Transverse colon (tissue), 4 donors: ENCODE results near the gene ANTKMT. TPM values are rescaled to one million over a fixed set of nuclear protein-coding genes. Genes with fewer than 3 reads are reported as not detected.

Experiments used
- DNase-seq: peaks from one replicate; pipeline ENCODE4 v3.0.0-alpha.2; 2019
- H3K27ac ChIP-seq, 4 donors: fragments of 200-600 bp; sonication (generic); 2 replicates each; pipeline ENCODE4 v1.5.1; 2016 to 2018; ENCODE audit warnings: inconsistent platforms in 4 of 4
- H3K27me3 ChIP-seq: fragments of 200-600 bp; sonication (generic); 2 replicates; pipeline ENCODE4 v1.5.1; 2017; ENCODE audit warnings: inconsistent platforms
- H3K36me3 ChIP-seq, 4 donors: fragments of 200-600 bp; sonication (generic); 2 replicates each; pipeline ENCODE4 v1.5.1; 2017 to 2019; ENCODE audit warnings: inconsistent platforms in 4 of 4
- H3K4me1 ChIP-seq, 4 donors: fragments of 200-600 bp; sonication (generic); 2 replicates each; pipeline ENCODE4 v1.5.1; 2017 to 2020; ENCODE audit warnings: inconsistent platforms in 4 of 4
- H3K4me3 ChIP-seq, 4 donors: fragments of 200-600 bp; sonication (generic); 1 replicate in 1 of 4; 2 replicates in 3 of 4; pipeline versions ENCODE4 v1.5.1 to v1.6.1; 2017 to 2019; ENCODE audit warnings: inconsistent platforms in 4 of 4
- H3K9me3 ChIP-seq, 2 donors: fragments of 200-600 bp; sonication (generic); 2 replicates each; pipeline ENCODE4 v1.5.1; 2017 to 2019; ENCODE audit warnings: inconsistent platforms in 2 of 2
- EP300 ChIP-seq: sonication (generic); formaldehyde crosslinking; IDR thresholded peaks from one replicate; pipeline ENCODE4 v1.6.1; 2017; ENCODE audit warnings: antibody characterized with exemption, low read depth
- POLR2A ChIP-seq: fragments of 450-650 bp; IDR thresholded peaks from one replicate; pipeline ENCODE4 v1.6.1; 2016; ENCODE audit warnings: antibody characterized with exemption, mild to moderate bottlenecking, moderate library complexity
- POLR2AphosphoS5 ChIP-seq, 3 donors: sonication (generic); formaldehyde crosslinking; IDR thresholded peaks; one replicate each; pipeline ENCODE4 v1.6.1; 2016; ENCODE audit warnings: antibody characterized with exemption in 3 of 3
- WGBS, 2 donors: methylation state at CpG; one replicate each; pipeline ENCODE4 v1.1.5; 2018; ENCODE audit warnings: low coverage in 1 of 2; 5-methylcytosine and 5-hydroxymethylcytosine counted together
- in situ Hi-C, 4 donors: fragments of 200-750 bp; cut with MboI; loops; one replicate each; pipeline versions ENCODE4 v1.15.0 to v1.15.1; 2017; ENCODE audit warnings: low sequenced_read_pairs in 3 of 4, low pct_ligation_motif_present in 1 of 4, low pct_unique_long_range_greater_than_20kb in 1 of 4
- intact Hi-C: fragments of 100-400 bp; cut with DNase I; formaldehyde crosslinking; loops from one replicate; pipeline ENCODE4 v1.15.1; 2023; ENCODE audit warnings: low total_unique reads
- total RNA-seq, 4 donors: library from RNA; depleted of rRNA; stranded (reverse); fragments of >200 nt; gene quantifications; one replicate each; pipeline ENCODE4 v1.1.0, GENCODE V29; 2016
- TF ChIP-seq, protein P1 (sequence below), 5 experiments: fragments of 200-600 bp in 3 of 5; fragments of 450-650 bp in 2 of 5; sonication (generic) in 3 of 5; IDR thresholded peaks; 1 replicate in 2 of 5; 2 replicates in 3 of 5; pipeline ENCODE4 v1.5.1; 2016 to 2017; ENCODE audit warnings: antibody characterized with exemption in 5 of 5, inconsistent platforms in 3 of 5, mild to moderate bottlenecking in 2 of 5, moderate library complexity in 1 of 5

ANTKMT gene
- total RNA-seq, 4 donors from 2014 or later: 19.7 to 53.0 (median 38.2) TPM

- in situ Hi-C loops (no loop called here), intact Hi-C loops (no loop called here)
- no peak overlapping the region for H3K4me3 ChIP-seq
- H3K27ac ChIP-seq: no peak overlapping the region
- DNase-seq: no peak
- no peaks in the 10 kb centered on the region for H3K9me3 ChIP-seq
- peaks cover 27% of the 10 kb centered on the region for H3K27me3 ChIP-seq
- H3K36me3 ChIP-seq: peaks cover 0 to 14% (median 5%) of the 10 kb centered on the region in 4 donors
- peaks cover 21 to 29% (median 27%) of the 10 kb centered on the region in 4 donors for H3K4me1 ChIP-seq
- 80 to 100% methylated on average over 1 to 22 of the region's 22 CpGs for WGBS, 2 donors
- TF ChIP-seq, protein P1, sequence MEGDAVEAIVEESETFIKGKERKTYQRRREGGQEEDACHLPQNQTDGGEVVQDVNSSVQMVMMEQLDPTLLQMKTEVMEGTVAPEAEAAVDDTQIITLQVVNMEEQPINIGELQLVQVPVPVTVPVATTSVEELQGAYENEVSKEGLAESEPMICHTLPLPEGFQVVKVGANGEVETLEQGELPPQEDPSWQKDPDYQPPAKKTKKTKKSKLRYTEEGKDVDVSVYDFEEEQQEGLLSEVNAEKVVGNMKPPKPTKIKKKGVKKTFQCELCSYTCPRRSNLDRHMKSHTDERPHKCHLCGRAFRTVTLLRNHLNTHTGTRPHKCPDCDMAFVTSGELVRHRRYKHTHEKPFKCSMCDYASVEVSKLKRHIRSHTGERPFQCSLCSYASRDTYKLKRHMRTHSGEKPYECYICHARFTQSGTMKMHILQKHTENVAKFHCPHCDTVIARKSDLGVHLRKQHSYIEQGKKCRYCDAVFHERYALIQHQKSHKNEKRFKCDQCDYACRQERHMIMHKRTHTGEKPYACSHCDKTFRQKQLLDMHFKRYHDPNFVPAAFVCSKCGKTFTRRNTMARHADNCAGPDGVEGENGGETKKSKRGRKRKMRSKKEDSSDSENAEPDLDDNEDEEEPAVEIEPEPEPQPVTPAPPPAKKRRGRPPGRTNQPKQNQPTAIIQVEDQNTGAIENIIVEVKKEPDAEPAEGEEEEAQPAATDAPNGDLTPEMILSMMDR (IDR thresholded peaks at IDR 0.05): no peak
- TF ChIP-seq EP300: no peak
- TF ChIP-seq POLR2AphosphoS5 (IDR thresholded peaks at IDR 0.05): no peak
- no peak for TF ChIP-seq POLR2A
Observed at GRCh38 chr16:730666-731509, 9.9 kb downstream of the ANTKMT start.

DNA sequence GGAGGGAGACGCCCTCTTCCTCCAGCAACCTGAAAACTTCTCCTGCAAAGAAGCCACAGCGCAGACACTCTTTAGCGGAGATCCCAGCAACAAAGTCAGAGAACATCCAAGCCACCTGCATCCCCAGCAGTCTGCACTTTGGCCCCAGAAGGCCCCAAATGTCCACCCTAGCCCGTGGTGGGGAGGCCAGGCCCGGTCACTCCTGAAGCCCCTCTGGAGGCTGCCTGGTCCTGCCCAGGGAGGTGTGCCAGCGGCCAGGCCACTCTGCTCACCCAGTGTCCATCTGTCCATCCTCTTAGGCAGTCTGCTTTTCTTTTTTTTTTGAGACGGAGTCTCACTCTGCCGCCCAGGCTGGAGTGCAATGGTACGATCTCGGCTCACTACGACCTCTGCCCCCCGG is 11.4 kb downstream of the ANTKMT start:
- 93 to 94% methylated on average over 9 to 11 of the region's 12 CpGs for WGBS, 2 donors
- Histone ChIP-seq H3K27me3 (peaks cover 14% of the 10 kb centered on the region), H3K4me3 (no peak overlapping the region), H3K9me3 (no peaks in the 10 kb centered on the region), H3K36me3 (peaks cover 0 to 14% (median 5%) of the 10 kb centered on the region in 4 donors), H3K27ac (no peak overlapping the region), H3K4me1 (peaks cover 12 to 17% (median 16%) of the 10 kb centered on the region in 4 donors)
- TF ChIP-seq POLR2A (no peak), EP300 (no peak), POLR2AphosphoS5 (IDR thresholded peaks at IDR 0.05) (no peak)
- TF ChIP-seq, protein P1 (IDR thresholded peaks at IDR 0.05): no peak
- no peak for DNase-seq
- intact Hi-C loops (no loop called here), in situ Hi-C loops (no loop called here)

DNA sequence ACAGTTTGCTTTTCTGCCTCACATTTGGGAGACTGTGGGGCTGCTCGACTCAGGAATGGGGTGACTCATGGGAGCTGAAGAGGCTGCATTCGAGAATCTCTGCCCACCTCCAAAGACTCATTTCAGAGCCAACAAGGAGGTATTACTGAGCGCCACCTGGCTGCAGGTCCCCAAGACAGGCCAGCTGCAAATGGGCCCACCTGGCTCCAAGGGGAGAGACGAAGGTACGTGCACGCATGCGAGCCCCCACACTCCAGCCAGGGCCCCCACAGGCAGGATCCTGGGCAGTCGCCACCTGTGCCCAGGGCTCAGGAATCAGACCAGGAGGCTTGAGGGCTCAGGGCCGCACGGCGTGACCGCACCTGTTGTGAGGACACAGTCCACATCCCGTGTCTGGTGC is 12.0 kb downstream of the ANTKMT start:
- DNase-seq: no peak
- H3K27me3 ChIP-seq: peaks cover 8% of the 10 kb centered on the region
- in situ Hi-C loops (no loop called here), intact Hi-C loops (no loop called here)
- no peak overlapping the region for H3K4me3 ChIP-seq
- WGBS, 2 donors: 89% methylated on average over 7 of the region's 13 CpGs; no CpG with 5 or more reads in 1 of the 2 donors
- H3K4me1 ChIP-seq: peaks cover 6 to 15% (median 10%) of the 10 kb centered on the region in 4 donors
- no peak for TF ChIP-seq POLR2AphosphoS5 (IDR thresholded peaks at IDR 0.05)
- TF ChIP-seq POLR2A: no peak
- TF ChIP-seq, protein P1 (IDR thresholded peaks at IDR 0.05): no peak
- TF ChIP-seq EP300: no peak
- peaks cover 0 to 14% (median 5%) of the 10 kb centered on the region in 4 donors for H3K36me3 ChIP-seq
- H3K9me3 ChIP-seq: no peaks in the 10 kb centered on the region
- H3K27ac ChIP-seq: no peak overlapping the region

- H3K4me3 ChIP-seq: no peak overlapping the region
- peaks cover under 1% of the 10 kb centered on the region for H3K27me3 ChIP-seq
- intact Hi-C loops: no loop called here
- WGBS, 2 donors: 82% methylated on average over 14 of the region's 34 CpGs; no CpG with 5 or more reads in 1 of the 2 donors
- peaks cover 0 to 14% (median 5%) of the 10 kb centered on the region in 4 donors for H3K36me3 ChIP-seq
- H3K4me1 ChIP-seq: peaks cover 2 to 8% (median 3%) of the 10 kb centered on the region in 4 donors
- DNase-seq: no peak
- no peak for TF ChIP-seq POLR2AphosphoS5 (IDR thresholded peaks at IDR 0.05)
- TF ChIP-seq, protein P1 (IDR thresholded peaks at IDR 0.05): peak in 2 of 5 experiments; percentile 27 to 36
- TF ChIP-seq EP300: no peak
- in situ Hi-C loops: no loop called here
- H3K27ac ChIP-seq: no peak overlapping the region
- no peaks in the 10 kb centered on the region for H3K9me3 ChIP-seq
Observed at GRCh38 chr16:733382-734207, 12.6 kb downstream of the ANTKMT start.
